SJCRH30 (cell line): ENCODE results near the gene CLEC9A. TPM values are rescaled to one million over a fixed set of nuclear protein-coding genes. Genes with fewer than 3 reads are reported as not detected.

Source experiments
- DNase-seq, 2 experiments: peaks; one replicate each; pipeline ENCODE4 v3.0.0-alpha.2; 2015 to 2020
- H3K27ac ChIP-seq: fragments of 250-450 bp; sonication (Bioruptor Pico); 2 replicates; pipeline ENCODE4 v1.5.1; 2020; ENCODE audit warnings: mild to moderate bottlenecking, moderate library complexity
- H3K27me3 ChIP-seq: fragments of 250-450 bp; sonication (Bioruptor Pico); 2 replicates; pipeline ENCODE4 v1.5.1; 2020; ENCODE audit warnings: mild to moderate bottlenecking, moderate library complexity
- H3K36me3 ChIP-seq: fragments of 250-450 bp; sonication (Bioruptor Pico); 2 replicates; pipeline ENCODE4 v1.5.1; 2020; ENCODE audit warnings: mild to moderate bottlenecking, moderate library complexity
- H3K4me1 ChIP-seq: fragments of 250-450 bp; sonication (Bioruptor Pico); 2 replicates; pipeline ENCODE4 v1.5.1; 2020; ENCODE audit warnings: mild to moderate bottlenecking, moderate library complexity
- H3K4me3 ChIP-seq: fragments of 250-450 bp; sonication (Bioruptor Pico); 2 replicates; pipeline ENCODE4 v1.5.1; 2020; ENCODE audit warnings: mild to moderate bottlenecking, moderate library complexity
- H3K9me3 ChIP-seq: fragments of 250-450 bp; sonication (Bioruptor Pico); replicated peaks from 2 replicates; pipeline ENCODE4 v1.5.1; 2020; ENCODE audit warnings: mild to moderate bottlenecking, moderate library complexity
- total RNA-seq: library from RNA; depleted of rRNA; stranded (reverse); fragments of >200 nt; shearing (Covaris generic); gene quantifications from 2 replicates; pipeline ENCODE4 v1.2.3, GENCODE V29; 2014

Gene CLEC9A
- total RNA-seq, 1 experiment from 2014 or later, result not detected

DNA sequence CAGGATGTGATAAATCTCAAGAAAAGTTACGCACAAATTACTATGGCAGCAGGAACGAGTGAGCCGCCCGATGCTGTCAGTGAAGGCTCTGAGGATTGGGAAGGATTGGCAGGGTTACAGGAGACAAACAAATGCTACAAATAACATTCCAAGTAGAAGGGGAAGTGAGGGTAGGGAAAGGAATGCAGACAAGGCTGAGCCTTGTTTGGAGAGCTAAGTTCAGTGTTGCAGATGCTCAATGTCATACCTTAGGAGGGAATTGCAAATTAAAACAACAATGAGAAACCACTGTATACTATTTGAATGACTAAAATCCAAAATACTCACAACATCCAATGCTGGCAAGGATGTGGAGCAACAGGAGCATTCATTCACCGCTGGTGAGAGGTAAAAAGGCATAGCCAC lies 1.3 kb downstream of the CLEC9A start:
- DNase-seq, result no peak
- Histone ChIP-seq H3K27me3 (no peaks in the 10 kb centered on the region), H3K9me3 (no peaks in the 10 kb centered on the region), H3K4me3 (no peak overlapping the region), H3K36me3 (no peaks in the 10 kb centered on the region), H3K27ac (no peak overlapping the region), H3K4me1 (no peaks in the 10 kb centered on the region)

DNA sequence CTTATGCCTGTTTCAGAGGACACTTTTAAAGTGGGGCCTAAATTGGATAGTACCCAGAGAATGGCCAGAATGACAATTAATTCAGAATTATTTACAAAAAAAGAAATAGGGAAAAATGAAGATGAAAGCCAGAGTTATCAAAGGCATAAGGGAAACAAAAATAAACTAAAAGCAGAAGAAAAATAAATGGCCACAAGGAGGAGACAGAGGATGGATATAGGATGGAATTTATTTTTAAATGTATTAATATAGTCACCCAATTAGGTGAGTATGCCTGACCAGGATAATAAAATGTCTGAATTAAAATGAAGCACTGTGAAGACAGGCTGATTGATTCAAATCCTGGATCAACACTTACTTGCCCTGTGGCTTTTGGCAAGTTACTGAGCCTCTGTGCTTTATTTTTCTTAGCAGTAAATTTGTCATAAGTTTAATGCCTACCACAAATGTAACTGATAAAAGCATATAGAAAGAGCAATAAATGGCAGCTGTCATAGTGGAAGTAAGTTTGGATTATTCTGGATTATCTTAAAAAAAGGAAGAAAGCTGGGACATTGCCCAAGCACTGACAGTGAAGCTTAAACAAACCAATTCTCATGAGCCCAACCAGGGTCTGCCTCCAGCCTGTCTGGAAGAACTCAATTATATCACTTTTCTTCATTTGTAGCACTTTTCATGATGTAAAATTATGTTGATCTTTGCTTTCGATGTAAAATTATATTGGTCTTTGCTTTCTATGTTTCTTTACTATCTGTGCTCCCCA lies 3.5 kb downstream of the CLEC9A start:
- H3K9me3 ChIP-seq, result no peaks in the 10 kb centered on the region
- no peak for DNase-seq
- no peak overlapping the region for H3K4me3 ChIP-seq
- no peaks in the 10 kb centered on the region for H3K4me1 ChIP-seq
- no peaks in the 10 kb centered on the region for H3K36me3 ChIP-seq
- H3K27me3 ChIP-seq, result no peaks in the 10 kb centered on the region
- no peak overlapping the region for H3K27ac ChIP-seq

DNA sequence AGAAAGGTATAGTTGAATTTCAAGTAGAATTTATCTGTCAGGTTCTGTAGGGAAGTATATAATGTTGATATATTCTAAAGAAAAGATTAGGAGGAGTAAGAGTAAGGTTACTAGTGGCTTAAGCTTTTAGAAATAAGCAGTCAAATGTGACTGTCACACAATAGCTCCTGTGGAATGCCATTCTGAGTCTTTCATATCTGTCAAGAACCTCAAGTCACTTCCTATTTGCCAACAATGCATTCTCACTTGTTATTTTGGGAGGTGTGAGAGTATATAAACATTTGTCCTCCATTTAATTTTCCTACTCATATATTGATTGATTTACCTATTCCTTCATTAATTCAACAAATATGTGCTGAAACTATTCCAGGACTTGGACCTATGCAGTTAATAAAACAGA lies 11.7 kb downstream of the CLEC9A start:
- no peaks in the 10 kb centered on the region for H3K9me3 ChIP-seq
- H3K27ac ChIP-seq, result no peak overlapping the region
- H3K4me3 ChIP-seq, result no peak overlapping the region
- H3K36me3 ChIP-seq, result no peaks in the 10 kb centered on the region
- H3K27me3 ChIP-seq, result no peaks in the 10 kb centered on the region; the same call in none of the 2 replicates
- DNase-seq, result no peak
- no peaks in the 10 kb centered on the region for H3K4me1 ChIP-seq

DNA sequence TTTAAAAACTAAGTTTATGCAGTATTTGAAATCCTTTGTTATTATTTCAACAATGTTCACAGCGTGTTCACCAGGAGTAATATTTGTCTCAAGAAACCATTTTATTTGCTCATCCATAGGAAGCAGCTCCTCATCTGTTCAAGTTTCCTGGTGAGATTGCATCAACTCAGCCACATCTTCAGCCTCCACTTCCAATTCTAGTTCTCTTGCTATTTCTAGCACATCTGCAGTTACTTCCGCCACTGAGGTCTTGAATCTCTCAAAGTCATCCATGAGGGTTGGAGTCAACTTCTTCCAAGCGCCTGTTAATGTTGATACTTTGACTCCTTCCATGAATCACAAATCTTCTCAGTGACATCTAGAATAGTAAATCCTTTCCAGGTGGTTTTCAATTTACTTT lies 18.0 kb downstream of the CLEC9A start:
- Histone ChIP-seq H3K4me3 (no peak overlapping the region), H3K36me3 (no peaks in the 10 kb centered on the region), H3K27ac (no peak overlapping the region), H3K4me1 (no peaks in the 10 kb centered on the region), H3K9me3 (no peaks in the 10 kb centered on the region; the same call in 1 of the 2 replicates), H3K27me3 (no peaks in the 10 kb centered on the region)
- DNase-seq, result no peak

DNA sequence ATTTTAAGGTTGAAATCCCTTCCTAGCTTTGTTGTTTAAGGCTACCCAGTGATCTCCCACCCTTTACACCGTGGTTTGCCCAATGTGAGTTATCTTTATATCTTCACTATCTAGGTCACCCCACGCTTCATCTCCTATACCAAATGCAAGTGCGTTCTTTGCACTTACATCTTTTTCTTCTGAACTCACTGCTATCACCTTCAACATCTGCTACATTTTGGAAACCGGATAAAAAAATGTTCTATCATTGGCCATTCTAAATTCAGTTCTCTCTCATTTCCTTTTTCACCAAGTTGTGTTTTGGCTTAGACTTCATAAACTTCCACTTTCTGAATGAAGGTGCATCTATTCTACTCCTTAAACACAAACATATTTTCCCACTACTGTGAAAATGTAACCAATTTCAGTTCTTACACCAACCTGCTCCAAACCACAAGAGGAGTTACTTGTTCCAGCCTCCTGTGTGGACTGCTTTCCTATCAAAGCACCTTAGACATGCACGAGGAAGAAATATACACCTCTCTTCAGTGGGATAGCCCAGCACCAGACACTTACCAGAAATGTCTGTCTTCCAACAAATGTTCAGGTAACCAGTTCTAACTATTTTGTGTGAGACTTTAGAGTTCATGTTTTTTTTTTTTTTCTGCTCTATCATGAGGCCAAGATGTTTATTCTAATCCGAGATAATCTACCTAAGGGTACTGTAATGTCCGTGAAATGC lies 21.9 kb downstream of the CLEC9A start:
- no peaks in the 10 kb centered on the region; the same call in 1 of the 2 replicates for H3K9me3 ChIP-seq
- no peaks in the 10 kb centered on the region for H3K27me3 ChIP-seq
- no peaks in the 10 kb centered on the region for H3K4me1 ChIP-seq
- H3K4me3 ChIP-seq, result no peak overlapping the region
- no peak overlapping the region for H3K27ac ChIP-seq
- DNase-seq, result no peak
- H3K36me3 ChIP-seq, result no peaks in the 10 kb centered on the region

DNA sequence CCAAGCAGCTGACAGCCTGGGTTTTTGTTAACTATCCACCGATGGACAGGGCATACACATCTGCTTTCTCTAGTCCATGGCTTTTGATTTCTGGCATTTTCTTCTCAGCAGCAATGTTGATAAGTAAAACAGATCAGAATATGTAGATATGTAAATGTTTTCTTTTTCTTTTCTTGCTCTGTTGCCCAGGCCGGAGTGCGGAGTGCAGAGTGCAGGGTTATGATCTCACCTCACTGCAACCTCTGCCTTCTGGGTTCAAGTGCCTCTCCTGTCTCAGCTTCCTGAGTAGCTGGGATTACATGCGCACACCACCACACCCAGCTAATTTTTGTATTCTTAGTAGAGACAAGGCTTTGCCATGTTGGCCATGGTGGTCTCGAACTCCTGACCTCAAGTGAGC lies 27.9 kb downstream of the CLEC9A start:
- H3K36me3 ChIP-seq, result no peaks in the 10 kb centered on the region
- H3K27ac ChIP-seq, result no peak overlapping the region
- no peaks in the 10 kb centered on the region for H3K9me3 ChIP-seq
- DNase-seq, result no peak
- H3K4me1 ChIP-seq, result no peaks in the 10 kb centered on the region; the same call in 1 of the 2 replicates
- H3K4me3 ChIP-seq, result no peak overlapping the region
- no peaks in the 10 kb centered on the region for H3K27me3 ChIP-seq

DNA sequence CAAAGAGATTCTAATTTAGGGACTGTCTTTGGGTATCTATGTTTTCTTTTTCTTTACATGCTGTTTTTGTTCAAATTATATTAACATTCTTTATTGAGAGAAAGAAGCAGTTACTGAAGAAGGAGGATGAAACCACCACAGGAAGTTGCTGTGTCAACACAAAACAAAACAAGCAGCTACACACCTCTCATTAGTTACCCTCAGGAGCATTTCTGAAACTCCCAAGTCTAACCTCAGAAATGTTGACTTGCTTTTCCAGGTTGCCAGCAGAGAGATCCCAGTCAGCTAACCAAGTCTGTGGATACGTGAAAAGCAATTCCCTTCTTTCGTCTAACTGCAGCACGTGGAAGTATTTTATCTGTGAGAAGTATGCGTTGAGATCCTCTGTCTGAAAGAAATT lies 34.8 kb downstream of the CLEC9A start:
- Histone ChIP-seq H3K4me3 (no peak overlapping the region), H3K9me3 (no peaks in the 10 kb centered on the region), H3K4me1 (no peaks in the 10 kb centered on the region), H3K27ac (no peak overlapping the region), H3K36me3 (no peaks in the 10 kb centered on the region), H3K27me3 (no peaks in the 10 kb centered on the region; the same call in 1 of the 2 replicates)
- no peak for DNase-seq

DNA sequence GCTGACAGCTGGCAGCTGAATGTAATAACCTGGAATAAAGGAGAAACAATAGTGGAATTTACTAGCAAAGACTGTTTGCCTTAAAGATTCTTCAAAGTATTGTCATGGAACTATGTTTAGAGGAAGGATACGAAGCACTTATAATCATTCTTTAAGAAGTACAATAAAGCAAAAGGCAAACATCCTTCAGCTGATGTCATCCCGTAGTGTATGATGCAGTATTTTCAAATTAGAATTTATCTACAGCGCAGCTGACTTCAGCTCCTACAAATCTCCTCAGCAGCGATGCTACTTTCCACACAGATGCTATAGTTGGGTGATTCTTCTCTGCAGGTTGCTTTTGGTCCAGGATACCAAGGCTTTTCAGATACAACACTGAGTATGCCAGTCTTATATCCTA lies 36.8 kb downstream of the CLEC9A start:
- H3K4me1 ChIP-seq, result no peaks in the 10 kb centered on the region
- H3K27me3 ChIP-seq, result no peaks in the 10 kb centered on the region; the same call in 1 of the 2 replicates
- no peaks in the 10 kb centered on the region for H3K9me3 ChIP-seq
- H3K36me3 ChIP-seq, result no peaks in the 10 kb centered on the region
- H3K27ac ChIP-seq, result no peak overlapping the region
- no peak for DNase-seq
- H3K4me3 ChIP-seq, result no peak overlapping the region

DNA sequence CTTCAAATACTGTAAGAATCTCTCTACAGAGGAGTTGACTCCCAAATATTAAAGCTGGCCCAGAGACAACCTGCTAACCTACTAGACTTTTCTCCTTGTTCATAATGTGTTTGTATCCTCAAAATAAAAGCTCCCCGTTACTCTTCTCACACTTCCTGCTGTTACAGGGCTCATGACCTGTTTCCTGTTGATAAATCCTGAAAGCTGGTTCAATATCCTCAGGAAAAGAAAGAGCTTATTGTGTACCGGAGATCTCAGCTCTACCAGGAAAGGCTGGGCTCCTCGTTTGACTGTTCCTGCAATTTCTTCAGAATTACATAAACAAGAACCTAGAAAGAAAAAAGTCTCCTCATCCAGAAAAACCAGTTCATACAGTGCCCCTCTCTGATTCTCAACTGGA lies 37.5 kb downstream of the CLEC9A start:
- DNase-seq, result peak in 1 of 2 experiments; percentile 12
- Histone ChIP-seq H3K27ac (no peak overlapping the region), H3K27me3 (no peaks in the 10 kb centered on the region; the same call in 1 of the 2 replicates), H3K4me3 (no peak overlapping the region), H3K4me1 (no peaks in the 10 kb centered on the region), H3K9me3 (no peaks in the 10 kb centered on the region), H3K36me3 (no peaks in the 10 kb centered on the region)

DNA sequence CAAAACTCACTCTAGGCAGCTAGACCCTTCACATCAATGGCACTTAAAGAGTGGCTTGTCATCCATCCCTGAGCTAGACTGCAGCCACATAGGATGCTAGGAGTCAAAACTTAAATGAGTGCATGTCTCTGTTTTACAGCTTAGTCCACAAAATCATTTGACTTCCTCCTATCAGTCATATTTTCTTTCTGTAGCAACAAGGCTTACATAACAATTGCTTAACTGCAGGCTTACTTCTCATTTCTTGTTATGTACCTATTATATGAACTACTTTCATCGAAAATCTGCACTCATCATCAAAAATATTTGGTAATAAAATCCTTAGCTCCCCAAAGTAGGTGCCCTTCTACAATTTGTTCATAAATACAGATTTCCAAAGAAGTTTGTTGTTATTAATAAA lies 38.2 kb downstream of the CLEC9A start:
- no peak overlapping the region for H3K4me3 ChIP-seq
- no peaks in the 10 kb centered on the region; the same call in 1 of the 2 replicates for H3K27me3 ChIP-seq
- no peaks in the 10 kb centered on the region for H3K36me3 ChIP-seq
- no peaks in the 10 kb centered on the region for H3K9me3 ChIP-seq
- H3K4me1 ChIP-seq, result no peaks in the 10 kb centered on the region
- DNase-seq, result no peak
- no peak overlapping the region for H3K27ac ChIP-seq

DNA sequence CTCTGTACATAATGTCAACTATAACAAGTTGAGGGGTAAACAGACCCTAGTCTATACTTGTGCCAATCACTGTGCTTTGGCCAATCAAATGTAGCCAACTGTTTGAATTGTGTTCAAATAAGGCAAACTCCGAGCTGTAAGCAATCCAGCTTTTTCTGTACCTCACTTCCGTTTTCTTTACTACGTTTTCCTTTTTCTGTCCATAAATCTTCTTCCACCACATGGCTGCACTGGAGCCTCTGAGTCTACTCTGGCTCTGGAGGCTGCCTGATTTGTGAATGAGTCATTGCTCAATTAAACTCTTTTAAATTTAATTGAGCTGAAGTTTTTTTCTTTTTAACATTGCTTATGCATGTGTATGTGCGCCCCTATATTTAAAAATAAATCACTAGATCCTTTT lies 38.6 kb downstream of the CLEC9A start:
- Histone ChIP-seq H3K27ac (no peak overlapping the region), H3K9me3 (no peaks in the 10 kb centered on the region), H3K4me3 (no peak overlapping the region), H3K4me1 (no peaks in the 10 kb centered on the region), H3K27me3 (no peaks in the 10 kb centered on the region; the same call in 1 of the 2 replicates), H3K36me3 (no peaks in the 10 kb centered on the region)
- no peak for DNase-seq

DNA sequence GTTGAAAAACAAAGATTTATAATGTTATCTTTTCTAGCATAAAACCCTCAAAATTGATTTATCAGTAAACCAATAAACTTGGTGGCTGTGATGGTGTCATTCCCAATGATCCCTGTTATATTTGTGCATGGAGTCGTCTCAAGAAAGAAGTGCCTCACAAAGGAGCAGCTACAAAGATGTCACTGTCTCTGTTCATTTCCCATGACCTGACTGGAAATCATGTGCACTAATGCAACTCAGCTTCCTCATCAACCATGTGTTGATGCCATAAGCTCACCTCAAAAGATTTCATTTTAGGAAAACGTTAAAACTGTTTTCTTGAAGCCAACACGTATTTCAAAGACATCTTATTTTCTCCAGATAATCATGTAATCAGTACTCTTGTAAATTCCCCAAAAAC lies 39.5 kb downstream of the CLEC9A start:
- Histone ChIP-seq H3K4me1 (no peaks in the 10 kb centered on the region), H3K27ac (no peak overlapping the region), H3K9me3 (no peaks in the 10 kb centered on the region), H3K4me3 (no peak overlapping the region), H3K27me3 (no peaks in the 10 kb centered on the region; the same call in 1 of the 2 replicates), H3K36me3 (no peaks in the 10 kb centered on the region)
- no peak for DNase-seq

DNA sequence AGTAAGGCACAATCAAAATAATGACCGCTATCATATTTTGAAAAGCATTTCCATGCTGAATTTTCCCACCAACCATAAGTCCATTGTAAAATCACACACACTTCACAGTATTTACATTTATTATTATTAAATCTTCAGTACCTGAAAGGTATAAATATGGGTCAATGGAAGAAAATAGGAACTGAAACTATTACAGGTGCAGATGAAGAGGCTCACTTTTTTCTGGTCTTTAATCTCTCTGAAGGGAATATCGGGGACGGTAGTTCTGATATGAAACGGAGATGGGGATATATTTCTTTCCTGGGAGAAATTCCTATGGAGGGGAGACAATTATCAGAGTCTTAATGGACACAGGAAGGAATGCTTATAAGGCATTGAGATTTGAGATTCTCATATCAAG lies 39.9 kb downstream of the CLEC9A start:
- Histone ChIP-seq H3K27me3 (no peaks in the 10 kb centered on the region; the same call in 1 of the 2 replicates), H3K27ac (no peak overlapping the region), H3K36me3 (no peaks in the 10 kb centered on the region), H3K4me3 (no peak overlapping the region), H3K4me1 (no peaks in the 10 kb centered on the region), H3K9me3 (no peaks in the 10 kb centered on the region)
- no peak for DNase-seq

DNA sequence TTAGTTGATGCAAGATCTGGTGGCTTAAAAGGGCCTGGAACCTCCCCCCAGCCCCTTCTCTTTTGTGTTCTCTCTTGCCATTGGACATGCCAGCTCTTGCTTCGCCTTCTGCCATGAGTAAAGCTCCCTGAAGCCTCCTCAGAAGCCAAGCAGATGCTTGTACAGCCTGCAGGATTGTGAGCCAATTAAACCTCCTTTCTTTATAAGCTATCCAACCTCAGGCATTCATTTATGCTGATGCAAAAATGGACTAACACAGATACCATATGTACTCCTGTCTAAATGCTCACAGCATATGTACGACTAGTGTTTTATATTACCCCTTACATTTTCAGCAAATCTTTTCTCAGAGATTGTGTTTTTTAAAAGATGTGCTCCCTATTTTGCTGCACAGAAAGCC lies 41.6 kb downstream of the CLEC9A start:
- H3K27me3 ChIP-seq, result peaks cover 2% of the 10 kb centered on the region; the same call in 1 of the 2 replicates
- DNase-seq, result no peak
- H3K4me3 ChIP-seq, result no peak overlapping the region
- no peaks in the 10 kb centered on the region for H3K4me1 ChIP-seq
- no peak overlapping the region for H3K27ac ChIP-seq
- H3K36me3 ChIP-seq, result no peaks in the 10 kb centered on the region
- H3K9me3 ChIP-seq, result no peaks in the 10 kb centered on the region

DNA sequence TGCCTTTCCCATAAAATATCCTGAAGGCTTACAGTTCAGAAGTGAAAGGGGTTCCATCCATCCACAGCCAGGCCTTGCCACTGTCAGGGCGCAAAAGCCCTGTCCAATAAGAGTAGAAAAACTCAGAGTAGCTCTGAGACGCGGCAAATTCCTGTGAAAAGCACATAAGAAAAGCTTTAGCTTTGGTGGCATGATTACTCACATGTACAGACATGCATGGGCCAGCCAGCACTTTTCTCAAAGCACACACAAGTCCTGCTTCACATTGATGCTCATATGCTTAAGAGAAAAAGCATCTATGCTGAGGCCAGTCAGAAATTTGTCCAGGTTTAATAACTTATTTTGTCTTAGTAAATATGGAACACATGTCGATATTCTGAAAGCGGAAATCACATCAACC lies 42.8 kb downstream of the CLEC9A start:
- no peak for DNase-seq

More for the DNA sequence above, 42.8 kb downstream of the CLEC9A start:
- H3K4me3 ChIP-seq, result no peak overlapping the region
- H3K4me1 ChIP-seq, result no peaks in the 10 kb centered on the region
- H3K27ac ChIP-seq, result no peak overlapping the region
- no peaks in the 10 kb centered on the region for H3K9me3 ChIP-seq
- H3K36me3 ChIP-seq, result no peaks in the 10 kb centered on the region
- peaks cover 2% of the 10 kb centered on the region; the same call in 1 of the 2 replicates for H3K27me3 ChIP-seq
